MM.1S (cell line): ENCODE results near the gene NRG2.

Experiments
- DNase-seq: peaks from one replicate; pipeline ENCODE4 v3.0.0-alpha.2; 2015
- H2AFZ ChIP-seq: fragments of 300-600 bp; sonication (generic); 2 replicates; pipeline ENCODE4 v1.6.0; 2016; ENCODE audit warnings: antibody characterized with exemption, low read length
- H3F3A ChIP-seq: fragments of 300-600 bp; sonication (generic); 2 replicates; pipeline ENCODE4 v1.6.1; 2016; ENCODE audit warnings: mild to moderate bottlenecking, antibody characterized with exemption, low read length, moderate library complexity, mixed read lengths; ENCODE audit not compliant: insufficient read depth
- H3K27ac ChIP-seq: fragments of 300-600 bp; sonication (generic); 2 replicates; pipeline ENCODE4 v1.5.1; 2016; ENCODE audit warnings: mild to moderate bottlenecking, low read length
- H3K27me3 ChIP-seq: fragments of 300-600 bp; sonication (generic); replicated peaks from 2 replicates; pipeline ENCODE4 v1.6.0; 2016; ENCODE audit warnings: low read length; ENCODE audit not compliant: insufficient read depth
- H3K36me3 ChIP-seq: fragments of 300-600 bp; sonication (generic); replicated peaks from 2 replicates; pipeline ENCODE4 v1.6.1; 2016; ENCODE audit warnings: mild to moderate bottlenecking, low read length, mixed read lengths; ENCODE audit not compliant: insufficient read depth
- H3K4me1 ChIP-seq: fragments of 300-600 bp; sonication (generic); 2 replicates; pipeline ENCODE4 v1.6.1; 2016; ENCODE audit warnings: low read length, mixed read lengths
- H3K4me2 ChIP-seq: fragments of 300-600 bp; sonication (generic); 2 replicates; pipeline ENCODE4 v1.6.0; 2016; ENCODE audit warnings: low read depth, low read length
- H3K4me3 ChIP-seq: fragments of 300-600 bp; sonication (generic); 2 replicates; pipeline ENCODE4 v1.5.1; 2016; ENCODE audit warnings: low read length, mixed read lengths
- H3K79me2 ChIP-seq: fragments of 300-600 bp; sonication (generic); 2 replicates; pipeline ENCODE4 v1.6.1; 2016; ENCODE audit warnings: mixed run types, low read length, mixed read lengths
- H3K9ac ChIP-seq: fragments of 300-600 bp; sonication (generic); 2 replicates; pipeline ENCODE4 v1.6.1; 2016; ENCODE audit warnings: low read length, mixed read lengths
- H3K9me2 ChIP-seq: fragments of 300-600 bp; sonication (generic); replicated peaks from 2 replicates; pipeline ENCODE4 v1.6.1; 2016; ENCODE audit warnings: mild to moderate bottlenecking, low read length, mixed read lengths; ENCODE audit not compliant: insufficient read depth
- H3K9me3 ChIP-seq: fragments of 300-600 bp; sonication (generic); replicated peaks from 2 replicates; pipeline ENCODE4 v1.6.1; 2016; ENCODE audit warnings: mild to moderate bottlenecking, low read length, mixed read lengths; ENCODE audit not compliant: insufficient read depth
- H4K20me1 ChIP-seq: fragments of 300-600 bp; sonication (generic); 2 replicates; pipeline ENCODE4 v1.6.1; 2016; ENCODE audit warnings: mild to moderate bottlenecking, low read length, moderate library complexity, mixed read lengths; ENCODE audit not compliant: insufficient read depth
- EZH2 ChIP-seq: fragments of 300-600 bp; sonication (generic); optimal IDR thresholded peaks from 2 replicates; pipeline ENCODE3; 2017; ENCODE audit warnings: low read depth, mild to moderate bottlenecking, antibody characterized with exemption, low read length, mixed read lengths
- EZH2phosphoT487 ChIP-seq: fragments of 300-600 bp; sonication (generic); IDR thresholded peaks from 2 replicates; pipeline ENCODE4 v1.6.1; 2018; ENCODE audit warnings: antibody characterized with exemption, low read length
- TF ChIP-seq, protein P1 (sequence below): fragments of 300-600 bp; sonication (generic); IDR thresholded peaks from 2 replicates; pipeline ENCODE4 v1.5.1; 2016; ENCODE audit warnings: antibody characterized with exemption, low read length, mixed read lengths

NRG2 gene

GRCh38 chr5:139979518-139979917 lies 63.6 kb downstream of the NRG2 start:
- Histone ChIP-seq H3K9ac (no peak overlapping the region), H3K4me2 (no peak overlapping the region), H2AFZ (no peak overlapping the region), H3K27ac (no peak overlapping the region), H3K4me3 (no peak overlapping the region), H3K79me2 (no peaks in the 10 kb centered on the region), H3F3A (no peaks in the 10 kb centered on the region), H3K9me3 (no peaks in the 10 kb centered on the region), H3K4me1 (no peaks in the 10 kb centered on the region), H4K20me1 (no peaks in the 10 kb centered on the region), H3K9me2 (no peaks in the 10 kb centered on the region), H3K27me3 (no peaks in the 10 kb centered on the region), H3K36me3 (no peaks in the 10 kb centered on the region)
- no peak for DNase-seq
- TF ChIP-seq, protein P1, sequence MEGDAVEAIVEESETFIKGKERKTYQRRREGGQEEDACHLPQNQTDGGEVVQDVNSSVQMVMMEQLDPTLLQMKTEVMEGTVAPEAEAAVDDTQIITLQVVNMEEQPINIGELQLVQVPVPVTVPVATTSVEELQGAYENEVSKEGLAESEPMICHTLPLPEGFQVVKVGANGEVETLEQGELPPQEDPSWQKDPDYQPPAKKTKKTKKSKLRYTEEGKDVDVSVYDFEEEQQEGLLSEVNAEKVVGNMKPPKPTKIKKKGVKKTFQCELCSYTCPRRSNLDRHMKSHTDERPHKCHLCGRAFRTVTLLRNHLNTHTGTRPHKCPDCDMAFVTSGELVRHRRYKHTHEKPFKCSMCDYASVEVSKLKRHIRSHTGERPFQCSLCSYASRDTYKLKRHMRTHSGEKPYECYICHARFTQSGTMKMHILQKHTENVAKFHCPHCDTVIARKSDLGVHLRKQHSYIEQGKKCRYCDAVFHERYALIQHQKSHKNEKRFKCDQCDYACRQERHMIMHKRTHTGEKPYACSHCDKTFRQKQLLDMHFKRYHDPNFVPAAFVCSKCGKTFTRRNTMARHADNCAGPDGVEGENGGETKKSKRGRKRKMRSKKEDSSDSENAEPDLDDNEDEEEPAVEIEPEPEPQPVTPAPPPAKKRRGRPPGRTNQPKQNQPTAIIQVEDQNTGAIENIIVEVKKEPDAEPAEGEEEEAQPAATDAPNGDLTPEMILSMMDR: no peak
- TF ChIP-seq EZH2 (no peak), EZH2phosphoT487 (no peak)

DNA sequence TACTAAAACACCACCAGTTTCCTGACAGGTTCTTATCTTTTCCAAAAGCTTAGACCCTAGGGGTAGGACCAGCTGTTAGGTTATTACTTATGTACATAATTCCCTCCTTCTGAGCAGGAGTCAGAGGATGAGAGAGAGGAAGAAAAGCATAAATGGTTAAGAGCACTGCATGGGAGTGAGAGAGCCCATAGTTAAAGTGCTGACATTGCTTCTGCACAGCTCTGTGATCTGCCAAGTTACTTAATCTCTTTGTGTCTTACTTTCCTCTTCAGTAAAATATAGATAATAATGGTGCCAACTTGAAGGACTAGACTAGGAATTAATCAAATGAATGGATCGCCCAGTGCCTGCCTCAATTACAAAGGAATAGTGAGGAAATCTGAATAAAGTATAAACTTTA lies 66.4 kb downstream of the NRG2 start:
- H3K36me3 ChIP-seq: no peaks in the 10 kb centered on the region
- no peaks in the 10 kb centered on the region for H3F3A ChIP-seq
- no peak for DNase-seq
- no peaks in the 10 kb centered on the region for H3K79me2 ChIP-seq
- no peak overlapping the region for H3K27ac ChIP-seq
- no peaks in the 10 kb centered on the region for H4K20me1 ChIP-seq
- TF ChIP-seq EZH2: no peak
- TF ChIP-seq EZH2phosphoT487: no peak
- TF ChIP-seq, protein P1: no peak
- no peak overlapping the region for H3K4me2 ChIP-seq
- H2AFZ ChIP-seq: no peak overlapping the region
- H3K4me3 ChIP-seq: no peak overlapping the region
- no peaks in the 10 kb centered on the region for H3K27me3 ChIP-seq
- no peaks in the 10 kb centered on the region for H3K9me2 ChIP-seq
- no peaks in the 10 kb centered on the region for H3K9me3 ChIP-seq
- no peak overlapping the region for H3K9ac ChIP-seq
- H3K4me1 ChIP-seq: no peaks in the 10 kb centered on the region

GRCh38 chr5:139975942-139976341 lies 67.2 kb downstream of the NRG2 start:
- no peak overlapping the region for H3K4me3 ChIP-seq
- no peaks in the 10 kb centered on the region for H3K79me2 ChIP-seq
- H3K36me3 ChIP-seq: no peaks in the 10 kb centered on the region
- H3K4me2 ChIP-seq: no peak overlapping the region
- H3K27ac ChIP-seq: no peak overlapping the region
- H3F3A ChIP-seq: no peaks in the 10 kb centered on the region
- H3K9me2 ChIP-seq: no peaks in the 10 kb centered on the region
- no peak for DNase-seq
- TF ChIP-seq EZH2 (no peak), EZH2phosphoT487 (no peak)
- TF ChIP-seq, protein P1: no peak
- no peaks in the 10 kb centered on the region for H3K4me1 ChIP-seq
- H3K9ac ChIP-seq: no peak overlapping the region
- H3K9me3 ChIP-seq: no peaks in the 10 kb centered on the region
- H2AFZ ChIP-seq: no peak overlapping the region
- H3K27me3 ChIP-seq: no peaks in the 10 kb centered on the region
- H4K20me1 ChIP-seq: no peaks in the 10 kb centered on the region

GRCh38 chr5:139975306-139975705 lies 67.8 kb downstream of the NRG2 start:
- Histone ChIP-seq H3K9me3 (no peaks in the 10 kb centered on the region), H3F3A (no peaks in the 10 kb centered on the region), H2AFZ (no peak overlapping the region), H3K27me3 (no peaks in the 10 kb centered on the region), H3K4me2 (no peak overlapping the region), H3K9me2 (no peaks in the 10 kb centered on the region), H3K4me3 (no peak overlapping the region), H3K36me3 (no peaks in the 10 kb centered on the region), H3K27ac (no peak overlapping the region), H3K4me1 (no peaks in the 10 kb centered on the region), H3K9ac (no peak overlapping the region), H4K20me1 (no peaks in the 10 kb centered on the region), H3K79me2 (no peaks in the 10 kb centered on the region)
- no peak for DNase-seq
- no peak for TF ChIP-seq EZH2
- TF ChIP-seq, protein P1: no peak
- no peak for TF ChIP-seq EZH2phosphoT487
